ENCODE measurements around the gene SCGB1C1.

The SCGB1C1 gene

GRCh38 chr11:201966-202365, 9.1 kb downstream of the SCGB1C1 start:
- TF ChIP-seq CTCF (IDR thresholded peaks at IDR 0.05; ENCODE audit: insufficient read depth, low read length, poor library complexity, severe bottlenecking) = no peak
- H3K27me3 ChIP-seq (replicated peaks; ENCODE audit: control insufficient read depth, insufficient read depth, low read length) = no peaks in the 10 kb centered on the region
- no peak for DNase-seq (ENCODE audit: extremely low read depth, insufficient read length)
- H3K4me3 ChIP-seq (replicated peaks; ENCODE audit: low read depth, low read length) = no peak overlapping the region
- H3K36me3 ChIP-seq (ENCODE audit: control insufficient read depth, insufficient read depth, low read length) = peaks cover 27% of the 10 kb centered on the region

GRCh38 chr11:202490-202889, 9.6 kb downstream of the SCGB1C1 start:
- no peak for TF ChIP-seq CTCF (IDR thresholded peaks at IDR 0.05; ENCODE audit: insufficient read depth, low read length, poor library complexity, severe bottlenecking)
- Histone ChIP-seq H3K4me3 (replicated peaks; ENCODE audit: low read depth, low read length) (no peak overlapping the region), H3K27me3 (replicated peaks; ENCODE audit: control insufficient read depth, insufficient read depth, low read length) (no peaks in the 10 kb centered on the region), H3K36me3 (ENCODE audit: control insufficient read depth, insufficient read depth, low read length) (peaks cover 27% of the 10 kb centered on the region)
- DNase-seq (ENCODE audit: extremely low read depth, insufficient read length) = no peak

GRCh38 chr11:203056-203944, 10.4 kb downstream of the SCGB1C1 start:
- Histone ChIP-seq H3K36me3 (ENCODE audit: control insufficient read depth, insufficient read depth, low read length) (peaks cover 27% of the 10 kb centered on the region), H3K27me3 (replicated peaks; ENCODE audit: control insufficient read depth, insufficient read depth, low read length) (no peaks in the 10 kb centered on the region), H3K4me3 (replicated peaks; ENCODE audit: low read depth, low read length) (no peak overlapping the region)
- TF ChIP-seq CTCF (IDR thresholded peaks at IDR 0.05; ENCODE audit: insufficient read depth, low read length, poor library complexity, severe bottlenecking) = no peak
- DNase-seq (ENCODE audit: extremely low read depth, insufficient read length) = no peak

DNA sequence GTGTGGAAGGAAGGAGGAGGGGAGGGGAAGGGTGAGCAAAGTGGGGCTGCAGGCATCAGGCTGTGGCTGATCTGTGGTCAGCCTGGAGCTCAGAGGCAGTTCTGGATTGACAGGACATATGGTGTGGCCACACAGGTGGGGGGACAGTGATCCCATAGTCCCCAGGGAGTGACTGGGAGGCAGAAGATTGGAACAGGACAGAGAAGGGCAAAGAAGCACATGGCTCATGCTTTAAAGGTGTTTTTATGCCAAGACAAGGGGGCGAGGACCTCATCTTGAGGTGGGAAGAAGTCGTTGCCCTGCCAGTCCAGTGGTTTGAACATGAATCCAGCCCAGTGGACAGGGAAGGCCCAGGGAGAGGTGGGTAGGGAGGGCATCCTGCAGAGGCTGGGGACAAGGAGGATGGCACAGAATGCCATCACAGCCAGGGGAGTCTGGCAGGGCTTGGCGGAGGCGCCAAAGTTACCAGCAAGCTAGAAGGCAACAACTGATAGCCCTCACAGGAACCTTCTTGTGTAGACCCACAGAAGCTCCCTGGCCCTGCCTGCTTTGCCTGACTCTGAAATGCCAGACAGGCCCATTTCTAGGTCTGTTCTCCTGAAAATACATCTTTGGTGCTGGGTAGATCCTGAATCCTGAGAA, 11.2 kb downstream of the SCGB1C1 start:
- Histone ChIP-seq H3K27me3 (replicated peaks; ENCODE audit: control insufficient read depth, insufficient read depth, low read length) (no peaks in the 10 kb centered on the region), H3K36me3 (ENCODE audit: control insufficient read depth, insufficient read depth, low read length) (peaks cover 27% of the 10 kb centered on the region), H3K4me3 (replicated peaks; ENCODE audit: low read depth, low read length) (no peak overlapping the region)
- DNase-seq (ENCODE audit: extremely low read depth, insufficient read length) = no peak
- no peak for TF ChIP-seq CTCF (IDR thresholded peaks at IDR 0.05; ENCODE audit: insufficient read depth, low read length, poor library complexity, severe bottlenecking)

GRCh38 chr11:204587-205109, 11.8 kb downstream of the SCGB1C1 start:
- no peak for TF ChIP-seq CTCF (IDR thresholded peaks at IDR 0.05; ENCODE audit: insufficient read depth, low read length, poor library complexity, severe bottlenecking)
- Histone ChIP-seq H3K36me3 (ENCODE audit: control insufficient read depth, insufficient read depth, low read length) (peaks cover 27% of the 10 kb centered on the region), H3K27me3 (replicated peaks; ENCODE audit: control insufficient read depth, insufficient read depth, low read length) (no peaks in the 10 kb centered on the region), H3K4me3 (replicated peaks; ENCODE audit: low read depth, low read length) (no peak overlapping the region)
- no peak for DNase-seq (ENCODE audit: extremely low read depth, insufficient read length)

Data from GM06990 (cell line).